Stimulated activated CD4-positive, alpha-beta T cell treated with anti-CD3 and anti-CD28 coated beads, Interleukin-1b, Interleukin-23, amount 100 ng/mL, for 24 hours (primary cell): Measurements from ENCODE around the gene TTC9.

Experiments
- DNase-seq, 4 experiments: peaks; one replicate each; pipeline ENCODE4 v3.0.0-alpha.2; 2020; ENCODE audit warnings: low read depth in 4 of 4, low spot score in 1 of 4

The TTC9 gene

GRCh38 chr14:70641548-70642302, at the start of gene TTC9:
Gene TTC9 (plus strand): TSS chr14:70641916. CDS start chr14:70642130, 214 bp downstream.
- no peak for DNase-seq

- DNase-seq: no peak
Observed at GRCh38 chr14:70594461-70594860, 47.3 kb upstream of the TTC9 start.

- DNase-seq: no peak
Observed at GRCh38 chr14:70595443-70596185, 46.1 kb upstream of the TTC9 start.

- DNase-seq: no peak
Observed at GRCh38 chr14:70597731-70598130, 44.0 kb upstream of the TTC9 start.

- DNase-seq: no peak
Observed at GRCh38 chr14:70599345-70599744, 42.4 kb upstream of the TTC9 start.

- peak; percentile 83 to 93 (median 87) for DNase-seq
Observed at GRCh38 chr14:70600382-70601157, 41.1 kb upstream of the TTC9 start, which contains the start of gene MED6. Gene MED6 (minus strand): TSS chr14:70600655. CDS start chr14:70600637, 18 bp downstream.

- DNase-seq: no peak
Observed at GRCh38 chr14:70601162-70601561, 40.6 kb upstream of the TTC9 start.

- DNase-seq: no peak
Observed at GRCh38 chr14:70602254-70602653, 39.5 kb upstream of the TTC9 start.

- no peak for DNase-seq
Observed at GRCh38 chr14:70611216-70611615, 30.5 kb upstream of the TTC9 start.

GRCh38 chr14:70616646-70617045, 25.1 kb upstream of the TTC9 start:
- DNase-seq: no peak

- DNase-seq: no peak
Observed at GRCh38 chr14:70618314-70618713, 23.4 kb upstream of the TTC9 start.

GRCh38 chr14:70619708-70620107, 22.0 kb upstream of the TTC9 start:
- DNase-seq: no peak

- peak in 1 of 4 experiments; percentile 27 for DNase-seq
Observed at GRCh38 chr14:70622111-70622712, 19.5 kb upstream of the TTC9 start.

- no peak for DNase-seq
Observed at GRCh38 chr14:70624972-70625371, 16.7 kb upstream of the TTC9 start.

- DNase-seq: no peak
Observed at GRCh38 chr14:70631948-70632347, 9.8 kb upstream of the TTC9 start.

GRCh38 chr14:70635971-70636595, 5.6 kb upstream of the TTC9 start:
- DNase-seq: no peak

GRCh38 chr14:70638416-70638815, 3.3 kb upstream of the TTC9 start:
- no peak for DNase-seq

- DNase-seq: peak in 1 of 4 experiments; percentile 32
Observed at GRCh38 chr14:70640938-70641547, 673 bp upstream of the TTC9 start.

- DNase-seq: no peak
Observed at GRCh38 chr14:70642303-70643235, 853 bp downstream of the TTC9 start.
